EH (cell line): ENCODE results near the gene RREB1.
"Not testable (repeated sequence)": the region's sequence is repeated elsewhere in the genome, so short reads cannot be mapped to it uniquely, and the experiment has no call there.

ENCODE experiments used
- DNase-seq: peaks from one replicate; pipeline ENCODE4 v3.0.0-alpha.2; 2015; ENCODE audit warnings: low read depth

RREB1 gene

GRCh38 chr6:7145885-7146828, 38.4 kb downstream of the RREB1 start:
- peak; percentile 84 for DNase-seq

DNA sequence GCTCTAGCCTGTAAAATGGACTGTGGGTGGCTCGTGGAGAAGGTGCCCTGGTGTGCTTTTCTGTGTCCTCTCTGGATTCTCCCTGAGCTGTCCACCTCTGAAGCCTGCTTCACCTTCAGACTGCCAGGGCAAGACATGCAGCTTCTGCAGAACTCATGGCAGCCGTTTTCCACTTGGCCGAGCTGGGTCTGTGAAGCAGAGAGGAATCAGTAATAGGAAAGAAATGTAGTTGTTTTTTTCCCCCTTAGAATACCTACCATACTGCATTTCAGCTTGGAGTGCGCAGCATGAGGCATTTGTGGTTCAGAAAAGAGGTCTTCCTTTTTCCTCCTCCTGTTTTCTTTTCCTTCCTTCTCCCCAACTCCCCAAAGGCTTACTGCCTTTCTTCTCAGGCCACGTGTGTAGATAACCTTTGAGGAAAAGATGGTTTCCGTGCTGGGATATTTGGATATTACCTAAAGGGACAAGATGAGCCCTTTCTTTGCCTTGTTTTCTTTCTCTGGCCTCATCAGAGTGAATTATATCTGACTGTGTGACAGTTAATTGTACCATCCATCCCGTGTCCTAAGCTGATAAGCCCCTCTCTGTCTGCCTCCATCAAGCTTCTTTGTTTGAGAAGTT, 39.4 kb downstream of the RREB1 start:
- DNase-seq, result peak; percentile 42

DNA sequence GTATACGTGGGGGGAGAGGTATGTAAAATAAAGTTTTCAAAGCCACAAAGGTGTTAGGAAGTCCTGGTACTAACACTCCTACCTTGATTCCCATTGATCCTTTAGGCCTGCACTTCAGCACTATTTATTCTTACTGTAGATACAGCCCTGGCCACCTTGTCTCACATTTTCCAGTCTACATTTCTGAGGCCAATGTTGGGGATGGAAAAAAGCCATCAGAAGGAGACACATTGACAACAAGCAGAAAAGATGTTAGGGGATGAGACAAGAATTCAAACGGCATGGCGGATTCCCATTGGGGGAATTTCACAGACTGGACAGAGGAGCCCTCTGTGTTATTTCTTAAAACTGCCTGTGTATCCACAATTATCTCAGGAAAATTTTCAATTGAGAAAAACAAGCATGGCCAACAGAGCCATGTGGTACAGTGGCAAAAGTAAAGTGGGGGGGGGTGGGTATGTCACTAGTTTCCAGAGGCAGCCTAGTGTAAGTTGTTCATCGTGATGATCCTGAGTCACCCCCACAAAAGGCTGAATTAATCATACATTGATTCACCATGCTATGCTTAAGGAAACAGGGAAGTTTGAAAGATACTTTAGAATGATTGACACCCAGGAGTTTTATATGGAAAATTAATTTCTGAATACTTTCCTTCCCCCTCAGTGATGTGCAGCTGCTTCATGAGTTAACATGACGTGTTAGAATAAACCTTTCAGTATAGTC, 40.5 kb downstream of the RREB1 start:
- peak; percentile 86 for DNase-seq

DNA sequence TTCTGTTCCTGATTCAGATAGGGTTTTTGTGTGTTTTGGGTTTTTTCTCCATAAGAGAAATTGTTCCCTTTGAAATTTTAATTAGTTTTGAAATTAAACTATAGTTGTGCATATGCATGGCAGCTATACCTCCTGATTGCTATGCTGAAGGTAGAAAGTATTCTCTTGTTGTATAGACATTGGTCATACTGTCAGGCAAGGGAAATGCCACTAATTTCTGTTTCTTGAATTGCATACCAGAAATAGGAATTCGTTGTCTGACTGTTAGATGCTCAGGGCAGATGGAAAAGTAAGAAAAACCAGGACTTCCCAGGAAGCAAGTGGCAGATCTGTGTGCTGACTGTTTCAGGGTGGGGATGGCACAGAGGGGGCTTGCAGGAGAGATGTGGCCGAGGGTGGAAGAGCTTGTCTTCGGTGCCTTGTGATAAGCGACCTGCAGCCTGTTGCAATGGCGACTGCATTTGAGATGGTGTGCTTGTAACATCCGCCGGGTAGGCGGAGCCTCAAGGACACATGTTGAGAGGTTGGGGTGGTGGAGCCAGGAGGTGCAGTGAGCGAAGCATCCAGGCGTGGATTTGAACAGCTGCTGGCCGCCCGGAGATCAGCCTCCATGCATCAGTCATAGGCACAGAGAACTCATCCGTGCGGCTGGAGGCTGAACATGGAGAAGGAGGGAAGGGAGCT, 42.8 kb downstream of the RREB1 start:
- no peak for DNase-seq

- DNase-seq, result no peak
Measured at GRCh38 chr6:7151381-7151780, 43.6 kb downstream of the RREB1 start.

DNA sequence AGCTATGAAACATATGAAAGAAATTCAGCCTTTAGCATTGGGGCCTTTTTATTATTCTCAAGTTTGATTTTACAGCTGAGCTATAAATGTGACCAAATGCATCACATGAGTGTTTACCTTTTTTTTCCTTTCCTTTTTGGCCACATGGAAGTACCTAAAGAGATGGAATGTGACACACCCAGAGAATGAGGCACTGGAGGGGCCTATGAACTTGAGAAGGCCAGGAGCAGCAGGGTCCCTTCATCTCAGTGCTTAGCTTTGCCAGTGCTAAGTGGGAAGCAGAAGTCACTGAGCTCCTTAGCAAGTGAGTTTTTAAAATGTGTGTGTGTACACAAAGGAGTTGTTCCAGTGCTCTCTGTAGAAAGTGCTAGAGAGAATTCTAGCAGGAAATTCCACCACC, 44.7 kb downstream of the RREB1 start:
- no peak for DNase-seq

DNA sequence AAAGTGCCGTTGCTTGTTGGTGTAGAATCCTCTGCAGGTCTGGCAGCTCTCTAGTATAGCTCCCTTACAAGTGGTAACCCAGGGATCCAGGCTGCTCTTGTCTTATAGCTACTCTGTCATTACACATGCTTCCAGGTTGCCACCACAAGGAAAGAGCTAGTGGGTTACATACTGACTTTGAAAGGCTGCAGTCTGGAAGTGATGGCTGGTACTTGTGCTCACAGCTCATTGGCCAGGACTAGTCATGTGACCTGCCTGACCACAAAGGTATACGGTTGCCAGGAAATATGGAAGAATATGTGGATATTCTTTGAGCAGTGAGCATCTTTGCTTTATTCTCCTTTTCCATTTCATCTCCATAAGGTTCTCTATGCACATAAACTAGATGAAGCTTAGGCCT, 46.0 kb downstream of the RREB1 start:
- no peak for DNase-seq

- DNase-seq, result no peak
Measured at GRCh38 chr6:7154341-7155139, 46.8 kb downstream of the RREB1 start.

DNA sequence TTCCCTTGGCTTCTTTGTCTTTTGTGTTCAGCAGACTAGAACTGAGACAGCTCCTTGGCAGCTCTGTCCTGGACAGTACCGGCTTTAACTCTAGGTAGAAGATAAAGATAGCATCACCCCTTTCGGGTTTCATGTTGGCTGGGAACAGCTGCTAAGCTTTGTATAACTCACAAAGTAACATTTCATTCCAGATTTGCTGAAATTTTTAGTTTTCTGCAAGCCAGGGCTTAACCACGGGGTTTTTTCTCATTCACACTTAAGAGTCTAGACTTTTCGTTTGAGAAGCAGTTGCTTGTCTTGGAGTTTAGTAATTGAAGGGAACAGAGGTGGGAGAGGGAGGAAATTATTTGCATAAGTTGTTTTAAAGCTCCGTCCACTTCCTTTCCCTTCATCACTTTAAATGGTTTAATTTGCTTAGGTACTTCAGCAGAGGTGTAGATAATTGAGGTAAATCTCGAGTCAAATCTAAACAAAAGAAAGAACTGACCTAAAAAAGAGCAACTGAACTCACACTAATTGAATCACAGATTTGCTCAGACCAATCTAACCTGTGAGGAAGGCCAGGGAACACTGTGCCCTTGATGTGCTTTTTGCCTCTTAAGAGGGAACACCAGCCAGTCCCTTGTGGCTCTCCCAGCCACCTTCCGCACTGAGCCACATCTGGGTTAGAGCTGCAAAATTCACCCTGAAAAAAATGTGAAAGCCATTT, 48.3 kb downstream of the RREB1 start:
- no peak for DNase-seq

DNA sequence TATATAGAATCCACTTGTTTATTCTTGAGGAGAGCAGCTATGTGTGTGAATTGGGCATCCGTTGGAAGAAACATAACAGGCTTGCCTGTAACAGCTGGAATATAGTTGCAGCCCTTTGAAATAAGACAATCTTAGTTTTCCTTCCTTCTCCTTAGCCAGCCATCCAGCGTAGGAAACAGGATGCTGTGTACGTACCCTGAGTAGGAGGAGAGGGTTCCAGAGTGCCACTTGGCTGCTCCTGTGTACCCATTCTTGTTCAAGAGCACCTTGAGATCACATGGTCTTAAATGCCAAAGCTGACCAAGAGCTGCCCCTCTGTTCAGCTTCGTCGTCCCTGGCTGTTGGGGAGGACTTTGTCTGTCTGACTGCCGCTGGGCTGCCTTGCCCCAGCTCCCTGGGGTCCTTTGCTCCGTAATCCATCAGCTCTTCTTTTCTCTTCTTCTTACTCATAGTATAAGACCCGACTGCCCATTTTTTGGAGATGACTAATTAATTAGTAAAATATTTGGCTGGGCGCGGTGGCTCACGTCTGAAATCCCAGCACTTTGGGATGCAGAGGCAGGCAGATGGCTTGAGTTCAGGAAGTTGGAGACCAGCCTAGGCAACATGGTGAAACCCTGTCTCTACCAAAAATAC, 49.0 kb downstream of the RREB1 start:
- peak; percentile 94 for DNase-seq

- DNase-seq, result not testable (repeated sequence)
Measured at GRCh38 chr6:7157307-7157706, 49.5 kb downstream of the RREB1 start.

DNA sequence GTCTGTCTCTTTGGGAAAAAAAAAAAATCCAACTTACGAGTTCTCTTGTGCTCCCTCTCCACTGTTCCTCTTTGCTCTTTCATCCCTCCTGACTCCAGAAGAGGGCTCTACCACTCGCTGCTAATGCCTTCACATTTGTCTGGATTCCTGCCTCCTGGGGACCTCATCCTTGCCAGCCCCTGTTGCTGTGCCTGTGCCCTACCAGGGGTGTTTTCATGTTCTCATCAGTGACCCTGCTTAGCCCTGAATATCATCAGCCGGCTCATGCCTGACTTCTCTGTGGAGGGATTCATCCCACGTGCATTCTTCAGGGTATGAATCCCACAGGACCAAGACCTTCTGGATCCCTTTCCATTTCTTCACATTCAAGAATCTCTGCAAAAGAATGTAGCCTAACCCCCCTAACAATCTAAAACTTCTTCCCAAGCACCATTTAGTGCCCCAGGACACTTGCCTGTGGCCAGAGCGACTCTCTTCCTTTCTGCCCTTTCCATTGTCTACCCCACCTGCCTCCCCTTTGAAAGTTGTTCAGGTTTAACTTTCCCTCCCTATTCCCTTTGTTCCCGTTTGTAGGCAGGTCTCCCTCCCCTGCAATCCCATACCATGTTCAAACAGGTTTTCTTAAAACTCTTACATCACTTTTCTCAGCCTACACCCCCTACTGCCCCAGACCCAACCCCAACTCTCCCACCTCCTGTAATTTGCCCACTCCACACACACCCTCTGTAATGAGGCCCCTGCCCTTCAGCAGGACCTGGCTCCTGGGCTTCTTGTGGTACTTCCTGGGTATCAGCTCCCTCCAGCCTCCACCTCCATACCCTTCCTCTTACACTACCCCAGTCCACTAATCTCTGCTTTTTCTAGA, 50.2 kb downstream of the RREB1 start:
- peak; percentile 89 for DNase-seq

- DNase-seq, result no peak
Measured at GRCh38 chr6:7159790-7160525, 52.2 kb downstream of the RREB1 start.

DNA sequence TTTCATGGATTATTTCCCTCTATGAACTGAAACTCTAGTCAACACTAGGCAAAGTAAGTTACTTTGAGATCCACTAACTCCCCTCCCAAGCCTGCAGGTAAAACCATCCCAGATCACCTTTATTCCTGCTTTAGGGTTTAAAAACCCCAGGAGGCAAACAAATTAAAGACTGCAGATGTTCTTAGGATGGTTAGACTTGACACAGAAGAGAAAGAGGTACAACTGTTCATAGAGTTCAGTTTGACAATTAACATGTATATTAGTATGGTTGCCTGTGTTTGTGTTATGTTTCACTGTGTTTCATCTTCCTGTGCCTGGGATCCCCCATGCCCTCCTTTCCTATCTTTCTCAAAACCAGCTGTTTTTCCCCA, 53.5 kb downstream of the RREB1 start:
- DNase-seq, result no peak

GRCh38 chr6:7161845-7162244, 54.1 kb downstream of the RREB1 start:
- no peak for DNase-seq

- no peak for DNase-seq
Measured at GRCh38 chr6:7163661-7164071, 55.9 kb downstream of the RREB1 start.

DNA sequence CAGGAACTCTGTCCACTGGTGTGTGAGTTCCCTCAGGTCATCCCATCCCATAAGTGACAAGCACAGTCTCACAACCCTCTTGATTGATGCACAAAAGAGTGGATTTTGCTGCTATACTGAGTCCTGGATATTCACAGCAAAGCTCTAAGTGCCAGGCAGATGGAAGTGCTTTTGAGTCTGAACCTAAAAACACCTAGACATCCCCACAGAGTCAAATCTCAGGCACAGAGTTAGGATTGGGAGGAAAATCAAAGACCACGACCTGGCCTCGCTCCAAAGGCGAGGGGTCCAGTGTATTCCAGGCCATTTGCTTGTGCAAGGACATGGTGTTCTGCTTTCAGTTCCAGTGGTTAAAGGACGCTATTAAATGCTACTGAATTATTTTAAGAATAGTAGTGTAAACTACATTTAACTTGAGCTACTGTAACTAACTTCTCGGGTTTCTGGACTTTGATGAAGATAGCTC, 56.8 kb downstream of the RREB1 start:
- no peak for DNase-seq
